GM18505 (cell line): ENCODE data around the gene RCC2.
A peak's percentile ranks its signal among the peaks of the same experiment; 100 is the strongest.

ENCODE experiments used
- ATAC-seq: cut with Tn5 transposase; IDR thresholded peaks from one replicate; pipeline ENCODE4 v1.9.1; 2021; ENCODE audit not compliant: unreplicated experiment
- POLR2A ChIP-seq: IDR thresholded peaks from 4 replicates; pipeline ENCODE4 v1.6.1; 2011; ENCODE audit warnings: borderline replicate concordance; ENCODE audit not compliant: insufficient read depth, insufficient read length; ENCODE audit errors: extremely low read depth

Gene RCC2

DNA sequence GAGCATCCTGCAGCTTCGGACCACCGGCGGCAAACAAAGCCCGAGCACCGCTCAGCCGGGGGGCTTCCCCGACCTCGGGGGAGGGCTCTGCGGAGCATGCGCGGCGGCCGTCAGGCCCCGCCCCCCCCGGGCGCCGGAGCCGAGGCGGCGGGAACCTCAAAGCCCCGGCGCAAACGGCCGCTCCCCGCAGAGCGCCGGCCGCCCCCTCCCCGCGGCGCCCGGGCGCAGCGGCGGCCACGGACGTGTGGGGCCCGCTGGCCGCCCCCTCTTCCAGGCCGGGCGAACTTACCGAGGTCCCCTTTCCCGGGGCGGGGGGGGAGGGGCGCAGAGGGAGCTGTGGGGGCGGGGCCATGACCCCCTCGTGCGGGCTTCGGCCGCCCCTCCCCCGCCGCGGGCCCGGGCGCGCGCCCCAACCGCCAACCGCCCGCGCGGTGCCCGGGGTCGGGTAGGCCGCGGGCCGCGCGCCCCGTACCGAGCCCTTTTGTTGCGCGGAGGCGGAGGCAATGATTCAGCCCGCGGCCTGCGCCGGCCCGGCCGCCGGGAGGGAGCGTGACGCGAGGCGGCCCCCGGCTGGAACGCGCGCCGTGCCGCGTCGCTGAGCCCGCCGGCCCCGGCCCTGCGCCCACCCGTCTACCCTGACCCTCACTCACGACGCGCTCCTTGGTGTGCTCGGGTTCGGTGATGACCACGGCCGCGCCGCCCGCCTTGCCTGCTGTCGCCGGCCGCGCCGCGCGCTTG is 1.7 kb downstream of the RCC2 start:
- peak; percentile 48 for TF ChIP-seq POLR2A
- ATAC-seq, result peak; percentile 37

DNA sequence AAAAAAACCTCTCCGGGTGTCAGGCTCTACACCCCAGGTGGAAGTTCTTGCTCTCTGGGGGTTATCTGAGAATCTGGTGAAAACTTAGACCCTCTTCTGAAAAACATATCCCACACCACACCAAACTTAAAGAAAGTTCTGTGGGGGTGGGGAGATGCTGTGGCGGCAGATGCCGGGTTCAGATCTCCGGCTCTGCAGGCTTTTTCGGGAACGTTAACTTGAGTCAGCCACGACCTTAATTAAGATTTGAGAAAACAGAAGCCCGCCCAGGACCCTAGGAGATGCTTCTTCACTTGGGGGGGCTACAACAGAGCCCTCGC is 2.3 kb downstream of the RCC2 start:
- no peak for TF ChIP-seq POLR2A
- no peak for ATAC-seq

DNA sequence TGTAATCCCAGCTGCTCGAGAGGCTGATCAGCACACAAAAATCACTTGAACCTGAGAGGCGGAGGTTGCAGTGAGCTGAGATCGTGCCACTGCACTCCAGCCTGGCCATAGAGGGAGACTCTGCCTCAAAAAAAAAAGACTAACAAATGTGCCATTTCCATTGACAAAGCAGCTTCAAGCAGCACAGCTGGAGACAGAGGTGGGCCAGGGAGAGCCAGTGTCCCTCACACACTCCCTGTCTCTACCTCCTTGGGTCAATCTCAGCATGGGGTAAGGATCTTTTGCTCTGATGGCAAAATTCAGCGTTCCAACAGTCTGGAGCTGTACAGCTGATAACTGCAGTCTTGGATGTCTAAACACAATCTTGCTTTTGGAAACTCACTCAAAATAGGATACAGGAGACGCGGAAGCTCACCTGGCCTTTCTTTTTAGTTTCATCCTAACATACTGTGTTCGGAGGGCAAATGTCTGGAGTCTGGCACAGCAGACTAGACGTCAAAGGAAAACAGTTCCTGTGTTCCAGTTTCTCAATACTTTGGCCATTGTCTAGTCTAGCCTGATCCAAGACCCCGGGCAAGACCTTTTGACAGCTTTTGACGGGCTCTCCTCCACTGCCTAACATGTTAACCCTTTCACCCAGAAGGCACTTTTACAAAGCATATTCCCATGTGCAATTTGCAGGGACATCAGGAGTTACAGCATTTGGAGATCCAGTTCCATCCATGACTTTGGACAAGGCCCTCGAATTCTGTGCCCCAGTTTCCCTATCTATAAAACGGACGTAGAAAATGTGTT is 2.9 kb downstream of the RCC2 start:
- ATAC-seq, result no peak
- no peak for TF ChIP-seq POLR2A

DNA sequence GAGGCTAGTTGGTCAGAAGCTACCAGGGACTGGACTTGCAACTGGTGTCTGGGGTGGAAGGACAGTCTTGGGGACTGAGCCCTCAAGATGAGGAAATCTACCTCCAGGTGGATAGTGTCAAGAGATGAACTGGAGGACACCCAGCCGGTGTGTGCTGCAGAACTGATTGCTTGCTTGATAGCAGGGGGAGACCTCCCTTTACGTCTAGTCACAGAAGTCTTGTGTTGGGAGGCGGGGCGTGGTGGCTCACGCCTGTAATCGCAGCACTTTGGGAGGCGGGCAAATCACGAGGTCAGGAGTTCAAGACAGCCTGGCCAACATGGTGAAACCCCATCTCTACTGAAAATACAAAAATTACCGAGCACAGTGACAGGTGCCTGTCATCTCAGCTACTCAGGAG is 4.9 kb downstream of the RCC2 start:
- no peak for ATAC-seq
- TF ChIP-seq POLR2A, result no peak

DNA sequence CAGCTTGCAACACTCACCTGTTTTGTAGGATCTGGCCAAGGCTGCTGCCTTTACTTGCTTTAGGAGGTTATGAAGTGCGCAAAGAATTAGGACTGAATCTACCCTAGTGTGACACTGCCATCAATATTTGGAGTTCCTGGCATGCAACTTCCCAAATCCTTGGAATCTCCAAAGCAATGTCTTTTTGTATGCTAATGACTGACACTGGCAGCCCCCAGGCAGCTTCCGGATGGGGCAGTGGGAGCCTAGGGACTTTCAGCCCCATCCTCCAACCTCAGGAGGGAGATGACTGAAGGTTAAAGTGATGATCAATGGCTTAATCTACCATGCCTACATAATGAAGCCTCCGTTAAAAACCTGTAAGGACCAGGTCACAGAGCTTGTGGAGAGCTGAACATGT is 5.5 kb downstream of the RCC2 start:
- no peak for TF ChIP-seq POLR2A
- no peak for ATAC-seq

DNA sequence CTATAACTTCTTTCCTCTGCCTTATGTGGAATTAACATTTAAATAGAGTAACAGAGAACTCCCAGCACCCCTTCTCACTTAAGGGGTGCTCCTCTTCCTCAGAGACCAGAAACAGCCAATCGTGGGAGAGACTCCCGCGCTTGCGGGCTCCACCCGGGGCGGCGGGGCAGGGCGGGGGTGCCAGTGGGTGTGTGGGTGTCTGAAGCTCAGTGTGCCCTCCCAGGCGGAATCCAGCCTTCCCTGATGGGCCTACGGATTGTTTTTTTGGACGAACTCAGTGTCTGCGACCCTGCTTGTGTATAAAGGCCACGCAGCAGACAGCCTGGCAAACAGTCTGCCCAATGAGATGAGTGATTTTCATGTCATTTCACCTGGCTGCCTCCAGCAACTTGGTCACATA is 6.2 kb downstream of the RCC2 start:
- TF ChIP-seq POLR2A, result no peak
- no peak for ATAC-seq

DNA sequence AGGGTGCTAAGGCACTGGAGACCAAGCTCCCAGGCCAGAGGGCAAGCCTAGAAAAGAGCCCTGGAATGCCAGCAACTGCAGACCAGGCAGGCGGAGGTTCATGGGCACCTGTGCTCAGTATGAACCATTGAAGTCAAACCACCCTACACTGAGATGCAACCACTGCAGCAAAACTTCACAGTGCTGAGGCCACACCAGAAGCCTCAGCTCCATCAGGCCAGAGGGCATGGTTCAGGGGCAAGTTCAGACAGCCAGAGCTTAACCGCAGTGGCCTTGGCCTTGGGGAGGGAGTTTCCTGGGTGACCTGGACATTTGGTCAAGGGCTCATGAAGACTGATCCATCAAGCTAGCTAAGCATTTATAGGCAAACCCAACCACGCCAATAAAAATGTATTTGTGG is 7.1 kb downstream of the RCC2 start:
- no peak for ATAC-seq
- no peak for TF ChIP-seq POLR2A

DNA sequence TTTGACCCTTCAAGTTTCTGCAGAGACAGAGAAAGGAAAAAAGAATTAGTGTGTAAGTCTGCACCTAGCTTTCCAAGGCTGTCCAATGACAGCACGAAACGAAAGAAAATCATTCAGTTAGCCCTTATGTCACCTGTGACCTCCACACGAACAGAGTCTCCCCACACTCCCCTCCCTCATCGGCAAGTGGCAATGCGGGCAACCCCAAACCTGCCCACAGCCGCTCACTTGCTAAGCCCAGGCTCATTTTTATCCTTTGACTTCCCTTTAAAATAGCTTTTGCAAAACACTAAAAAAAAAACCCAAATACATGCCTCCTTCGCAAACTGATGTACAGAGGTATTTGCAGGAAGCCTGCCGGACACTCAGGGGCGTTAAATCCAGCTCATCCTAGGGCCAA is 10.3 kb downstream of the RCC2 start:
- TF ChIP-seq POLR2A, result no peak
- ATAC-seq, result no peak

DNA sequence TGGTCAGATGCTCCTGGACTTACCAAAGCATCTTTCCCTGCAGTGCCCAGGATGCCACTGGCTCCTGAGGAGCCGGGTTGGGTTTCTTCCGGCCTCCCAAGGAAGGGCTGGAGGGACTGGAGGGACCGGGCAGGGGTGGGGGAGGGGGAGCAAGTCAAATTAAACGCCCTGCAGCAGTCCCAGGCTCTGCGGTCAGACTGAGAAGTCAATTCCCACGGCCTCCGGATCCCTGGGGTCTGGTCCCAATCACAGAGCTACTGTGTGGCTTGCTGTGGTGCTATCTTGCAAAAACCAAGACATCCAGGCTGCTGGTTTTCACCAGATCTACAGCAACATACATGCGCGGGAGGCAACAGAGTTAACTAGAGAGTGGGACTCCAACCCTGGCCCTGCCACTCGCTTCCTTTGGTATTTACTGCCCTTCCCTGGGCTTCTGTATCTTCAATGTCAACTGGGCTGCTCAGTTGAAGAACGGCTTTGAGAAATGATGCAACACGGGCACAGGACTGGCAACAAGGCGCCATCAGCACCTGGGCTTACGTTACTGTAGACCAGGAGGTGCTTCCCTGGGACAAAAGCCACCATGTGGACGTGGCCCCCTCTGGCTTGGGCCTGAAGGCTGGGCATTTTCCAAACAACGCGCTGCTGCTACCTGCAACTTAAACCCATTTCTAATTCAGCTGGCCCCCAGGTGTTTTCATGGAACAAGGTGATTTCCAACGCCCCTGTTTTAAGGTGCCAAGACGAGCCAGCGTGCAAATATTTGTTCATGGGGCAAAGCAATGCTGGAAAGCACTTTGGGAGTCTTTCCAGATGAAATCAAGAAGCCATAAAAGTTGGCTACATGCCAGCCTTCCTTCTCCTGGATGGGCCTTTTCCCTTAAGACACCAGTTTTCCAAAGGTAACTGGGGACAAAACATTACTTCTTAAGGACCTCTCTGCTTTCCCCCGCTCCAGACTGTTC is 11.5 kb downstream of the RCC2 start:
- no peak for ATAC-seq
- no peak for TF ChIP-seq POLR2A

DNA sequence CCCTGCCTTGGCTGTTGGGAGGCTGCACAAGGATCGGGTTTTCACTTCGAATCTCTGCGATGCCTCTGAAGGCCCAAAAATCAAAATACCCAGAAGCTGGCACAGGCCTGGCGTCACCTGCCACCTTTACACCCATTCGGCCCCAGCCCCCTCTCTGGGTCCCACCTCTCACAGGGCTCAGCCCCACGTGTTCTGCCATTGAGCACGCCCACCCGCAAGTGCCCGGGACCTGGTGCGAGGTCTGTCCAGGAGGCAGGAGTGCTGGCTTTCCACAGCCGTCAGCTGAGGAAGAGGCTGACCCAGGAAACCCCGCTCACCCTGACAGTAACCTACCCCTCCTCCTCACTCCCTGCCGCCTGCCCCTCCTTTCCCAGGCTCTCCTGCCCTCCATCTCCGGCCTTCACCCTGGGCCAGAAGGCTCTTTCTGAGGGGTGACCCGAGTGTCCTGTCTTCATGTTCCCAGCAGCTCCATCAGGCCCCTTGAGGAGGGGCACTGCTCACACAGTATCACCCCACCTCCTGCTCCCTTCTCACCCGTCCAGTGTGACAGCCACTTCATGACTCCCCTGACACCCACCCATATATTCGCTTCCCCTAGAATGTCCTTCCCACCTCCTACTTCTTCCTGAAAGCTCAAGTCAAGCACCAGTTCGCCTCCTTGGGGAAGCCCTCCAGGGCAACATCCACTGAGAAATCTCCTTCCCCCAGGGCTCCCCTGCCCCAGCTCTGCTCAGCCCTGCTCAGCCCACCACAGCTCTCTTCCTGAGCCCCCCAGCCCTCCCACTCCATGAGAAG is 13.5 kb downstream of the RCC2 start:
- no peak for ATAC-seq
- TF ChIP-seq POLR2A, result no peak

DNA sequence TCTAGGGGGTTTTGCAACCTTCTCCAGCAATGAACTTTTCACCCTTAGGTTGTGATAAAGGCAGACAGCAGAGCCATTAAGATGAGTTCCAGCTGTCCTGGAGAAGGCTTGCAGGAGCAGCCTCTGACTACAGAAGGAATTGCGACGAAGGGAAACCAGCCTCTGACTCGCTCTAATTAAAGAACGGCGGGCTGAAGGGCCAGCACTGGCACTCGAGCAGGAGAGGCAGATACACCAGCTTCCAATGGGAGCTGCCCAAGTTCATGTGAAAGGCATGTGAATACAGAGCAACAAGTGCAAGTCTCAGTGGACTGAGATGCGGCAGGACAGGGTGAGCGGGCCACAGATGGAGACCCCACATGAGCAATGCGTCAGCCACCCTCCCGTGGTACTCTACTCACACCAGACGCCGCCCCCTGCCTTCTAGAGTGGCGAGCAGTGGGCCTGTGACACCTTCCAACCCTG is 15.7 kb downstream of the RCC2 start:
- ATAC-seq, result no peak
- no peak for TF ChIP-seq POLR2A

DNA sequence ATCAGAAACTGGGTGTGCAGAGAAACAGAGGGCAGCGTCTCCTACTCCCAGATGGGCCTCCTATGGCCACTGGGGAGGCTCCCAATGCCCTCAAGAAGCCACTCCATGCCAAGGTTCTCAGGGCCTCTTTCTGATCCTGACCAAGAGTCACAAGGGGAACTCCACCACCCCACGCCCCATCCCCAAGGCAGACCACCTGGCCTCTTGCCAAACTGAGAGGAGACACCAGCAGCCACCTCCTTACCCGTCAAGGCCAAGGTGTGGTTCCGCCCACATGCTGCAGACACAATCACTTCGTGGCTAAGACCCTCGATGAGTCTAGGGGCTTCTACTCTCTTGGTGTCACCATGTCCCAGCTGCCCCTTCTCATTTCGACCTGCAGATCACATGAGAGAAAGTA is 17.0 kb downstream of the RCC2 start:
- no peak for ATAC-seq
- TF ChIP-seq POLR2A, result no peak

DNA sequence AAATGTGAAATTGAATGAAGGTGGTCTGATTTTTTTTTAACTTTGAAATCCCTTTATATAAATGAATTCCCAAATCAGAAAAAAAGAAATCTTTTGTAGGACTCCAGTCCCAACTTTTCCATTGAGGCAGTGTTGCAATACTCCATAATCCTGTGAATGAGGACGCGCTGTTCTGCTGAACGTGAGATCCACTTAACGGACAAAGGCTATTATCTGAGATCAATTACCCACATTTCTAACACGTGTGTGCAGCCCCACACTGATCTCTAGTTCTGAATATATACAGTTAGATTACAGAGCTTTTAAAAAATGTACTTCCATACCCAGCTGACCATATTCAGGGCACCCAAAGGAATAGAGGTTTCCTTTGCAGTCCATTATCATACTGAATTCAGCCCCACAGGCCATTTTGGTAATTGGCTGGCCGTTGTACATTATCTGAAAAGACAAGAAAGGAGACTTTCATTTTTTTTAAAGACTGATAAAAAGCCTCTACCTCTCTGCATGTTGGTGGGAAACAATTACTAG is 19.0 kb downstream of the RCC2 start:
- no peak for TF ChIP-seq POLR2A
- ATAC-seq, result no peak

DNA sequence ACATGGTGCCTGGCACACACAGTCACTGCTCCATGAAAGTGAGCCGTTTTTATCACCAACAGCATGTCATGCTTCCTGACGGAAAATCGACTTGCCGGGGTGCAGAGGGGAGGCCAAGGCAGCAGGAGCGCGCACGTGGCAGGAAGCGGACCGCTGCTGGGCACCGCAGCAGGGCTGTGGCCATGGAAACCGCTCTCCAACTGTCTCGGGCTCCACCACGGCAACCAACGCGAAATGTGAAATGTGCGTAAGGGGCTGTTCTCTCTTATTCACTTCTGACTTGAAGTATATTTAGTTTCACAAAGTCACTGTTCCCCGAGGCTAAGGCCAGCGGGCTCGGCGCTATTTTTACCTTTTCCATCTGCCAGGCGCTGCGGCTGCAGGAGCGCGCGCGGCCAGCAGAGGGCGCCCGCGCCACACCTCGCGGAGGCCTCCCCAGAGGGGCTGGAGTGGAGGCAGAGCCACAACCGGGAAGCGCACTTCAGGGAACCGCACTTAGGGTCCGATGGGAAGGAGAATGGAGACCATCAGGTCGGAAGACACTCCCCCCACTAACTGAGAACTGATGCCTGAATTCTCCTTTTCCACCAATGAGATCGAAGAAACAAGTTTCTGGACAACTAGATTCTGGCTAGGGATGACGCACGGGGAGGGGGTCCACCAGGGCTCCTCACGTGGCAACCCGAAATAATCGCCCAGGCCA is 19.7 kb downstream of the RCC2 start:
- ATAC-seq, result no peak
- TF ChIP-seq POLR2A, result no peak
